Stimulated activated naive CD8-positive, alpha-beta T cell treated with anti-CD3 and anti-CD28 coated beads, Interleukin-15, Interleukin-2, amounts not matched to agents 100 U/mL and 50 U/mL, for 24 hours (primary cell): ENCODE measurements around the gene MAGI1.

ENCODE experiments used
- ATAC-seq: fragments of 150-1000 bp; cut with Tn5 transposase; one replicate; pipeline ENCODE4 v1.10.0; 2021
- DNase-seq: peaks from one replicate; pipeline ENCODE4 v3.0.0; 2021

Gene MAGI1

GRCh38 chr3:65664446-65664845, 374.3 kb downstream of the MAGI1 start:
- no peak for DNase-seq
- no peak for ATAC-seq

- DNase-seq (no peak), ATAC-seq (no peak)
These were observed 376.6 kb downstream of the MAGI1 start for GRCh38 chr3:65662095-65662494.

GRCh38 chr3:65660000-65660598, 378.6 kb downstream of the MAGI1 start:
- ATAC-seq (no peak), DNase-seq (no peak)

- DNase-seq (no peak), ATAC-seq (no peak)
These were observed 379.3 kb downstream of the MAGI1 start for GRCh38 chr3:65659396-65659795.

GRCh38 chr3:65658401-65658800, 380.3 kb downstream of the MAGI1 start:
- DNase-seq (no peak), ATAC-seq (no peak)

- ATAC-seq (no peak), DNase-seq (no peak)
These were observed 383.7 kb downstream of the MAGI1 start for GRCh38 chr3:65655061-65655460.

- ATAC-seq = no peak
- DNase-seq = no peak
These were observed 385.0 kb downstream of the MAGI1 start for GRCh38 chr3:65653731-65654130.

GRCh38 chr3:65650247-65650646, 388.5 kb downstream of the MAGI1 start:
- ATAC-seq = no peak
- DNase-seq = no peak

- ATAC-seq (no peak), DNase-seq (no peak)
These were observed 391.3 kb downstream of the MAGI1 start for GRCh38 chr3:65647369-65647768.

- ATAC-seq (no peak), DNase-seq (no peak)
These were observed 395.8 kb downstream of the MAGI1 start for GRCh38 chr3:65642883-65643282.

GRCh38 chr3:65641777-65642176, 396.9 kb downstream of the MAGI1 start:
- no peak for DNase-seq
- ATAC-seq = no peak

- no peak for ATAC-seq
These were observed 397.7 kb downstream of the MAGI1 start for GRCh38 chr3:65641045-65641444.

GRCh38 chr3:65639444-65639843, 399.3 kb downstream of the MAGI1 start:
- no peak for ATAC-seq
- no peak for DNase-seq

More at GRCh38 chr3:65641045-65641444, 397.7 kb downstream of the MAGI1 start:
- no peak for DNase-seq

GRCh38 chr3:65638301-65638700, 400.4 kb downstream of the MAGI1 start:
- ATAC-seq (no peak), DNase-seq (no peak)

GRCh38 chr3:65636326-65636725, 402.4 kb downstream of the MAGI1 start:
- no peak for ATAC-seq

GRCh38 chr3:65635657-65636056, 403.1 kb downstream of the MAGI1 start:
- DNase-seq (no peak), ATAC-seq (no peak)

More at GRCh38 chr3:65636326-65636725, 402.4 kb downstream of the MAGI1 start:
- DNase-seq = no peak

GRCh38 chr3:65633018-65633638, 405.6 kb downstream of the MAGI1 start:
- DNase-seq (no peak), ATAC-seq (no peak)

GRCh38 chr3:65632414-65632813, 406.3 kb downstream of the MAGI1 start:
- ATAC-seq (no peak), DNase-seq (no peak)

- no peak for ATAC-seq
- DNase-seq = no peak
These were observed 409.7 kb downstream of the MAGI1 start for GRCh38 chr3:65628978-65629377.

GRCh38 chr3:65627062-65627461, 411.7 kb downstream of the MAGI1 start:
- DNase-seq (no peak), ATAC-seq (no peak)

GRCh38 chr3:65625305-65625704, 413.4 kb downstream of the MAGI1 start:
- DNase-seq (no peak), ATAC-seq (no peak)

GRCh38 chr3:65623362-65623761, 415.4 kb downstream of the MAGI1 start:
- ATAC-seq (no peak), DNase-seq (no peak)

- DNase-seq (no peak), ATAC-seq (no peak)
These were observed 418.8 kb downstream of the MAGI1 start for GRCh38 chr3:65619888-65620287.

GRCh38 chr3:65619451-65619881, 419.3 kb downstream of the MAGI1 start:
- no peak for ATAC-seq
- no peak for DNase-seq
